Aorta (tissue), 5 donors: ENCODE results near the gene ADRM1. TPM values are rescaled to one million over a fixed set of nuclear protein-coding genes. Genes with fewer than 3 reads are reported as not detected.

Experiments
- ATAC-seq: fragments of 200-7000 bp; cut with Tn5 transposase; one replicate; pipeline ENCODE4 v1.9.1; 2022; ENCODE audit warnings: moderate library complexity; ENCODE audit not compliant: low FRiP score
- DNase-seq, 2 donors: peaks; one replicate each; pipeline ENCODE4 v3.0.0-alpha.2; 2020
- H3K27ac ChIP-seq, 2 donors: one replicate each; pipeline ENCODE4 v1.5.1; 2013; ENCODE audit warnings: low read length in 2 of 2, mild to moderate bottlenecking in 2 of 2, moderate library complexity in 2 of 2, control low read depth in 1 of 2, inconsistent platforms in 1 of 2, low read depth in 1 of 2
- H3K27me3 ChIP-seq, 2 donors: one replicate each; pipeline ENCODE4 v1.6.1; 2013; ENCODE audit warnings: control low read depth in 1 of 2, low read length in 1 of 2, mild to moderate bottlenecking in 1 of 2, moderate library complexity in 1 of 2; ENCODE audit not compliant: insufficient read depth in 2 of 2, control insufficient read depth in 1 of 2
- H3K36me3 ChIP-seq, 2 donors: one replicate each; pipeline ENCODE4 v1.6.1; 2013; ENCODE audit warnings: control low read depth in 1 of 2, low read length in 1 of 2, mild to moderate bottlenecking in 1 of 2; ENCODE audit not compliant: insufficient read depth in 2 of 2, control insufficient read depth in 1 of 2
- H3K4me1 ChIP-seq, 2 donors: one replicate each; pipeline ENCODE4 v1.6.1; 2013; ENCODE audit warnings: low read length in 2 of 2, control low read depth in 1 of 2, mild to moderate bottlenecking in 1 of 2, moderate library complexity in 1 of 2; ENCODE audit not compliant: insufficient read depth in 2 of 2, control insufficient read depth in 1 of 2
- H3K4me3 ChIP-seq, 2 donors: one replicate each; pipeline ENCODE4 v1.5.1; 2013; ENCODE audit warnings: low read length in 2 of 2, control low read depth in 1 of 2, mild to moderate bottlenecking in 1 of 2
- H3K9me3 ChIP-seq: one replicate; pipeline ENCODE4 v1.6.1; 2013; ENCODE audit warnings: mild to moderate bottlenecking, low read length; ENCODE audit not compliant: control insufficient read depth
- WGBS, 2 donors: extraction: QIAGEN DNeasy Blood & Tissue Kit; methylation state at CpG; one replicate each; pipeline ENCODE4 v1.1.7; 2013; 5-methylcytosine and 5-hydroxymethylcytosine counted together
- intact Hi-C, 2 donors: fragments of 100-400 bp; cut with DNase I; formaldehyde crosslinking; loops; one replicate each; pipeline versions ENCODE4 v1.14.2 to v1.15.0; 2022
- polyA plus RNA-seq, 2 donors: library from polyadenylated mRNA; stranded (reverse); fragments of 200-250 nt; gene quantifications; one replicate each; pipeline ENCODE4 v1.2.3, GENCODE V29; 2013
- total RNA-seq, 2 donors: library from RNA; stranded (reverse); fragmentation: NEBNext Ultra II Directional; extraction: Animal tissue kit (Norgen Biotek cat#: 25700); gene quantifications; one replicate each; pipeline ENCODE4 v1.2.1, GENCODE V29; 2021
- donor health status: healthy with polysubstance abuse.
- donor health status: Bipolar disorder and iron deficiency.
- donor health status: DM: no; HTN: no; CAD: no.
- donor health status: DM: no; HTN: no; CAD: no.
- donor health status: DM: yes; HTN: yes; CAD: no.

ADRM1 gene
- total and polyA plus RNA-seq, 4 donors = 41.4 to 80.9 (median 58.9) TPM

DNA sequence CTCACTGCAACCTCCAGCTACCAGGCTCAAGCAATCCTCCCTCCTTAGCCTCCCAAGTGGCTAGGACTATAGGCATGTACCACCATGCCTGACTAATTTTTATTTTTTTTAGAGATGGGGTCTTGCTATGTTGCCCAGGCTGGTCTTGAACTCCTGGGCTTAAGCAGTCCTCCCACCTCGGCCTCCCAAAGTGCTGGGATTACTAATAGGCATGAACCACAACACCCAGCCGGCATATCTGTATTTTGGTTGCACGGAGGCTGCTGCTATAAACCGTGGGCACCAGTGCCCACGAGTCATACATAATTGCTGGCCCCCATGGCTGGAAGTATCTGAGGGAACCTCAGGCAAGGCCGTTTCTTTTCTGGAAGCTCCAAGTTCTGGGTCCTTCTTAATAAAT lies 18.3 kb upstream of the ADRM1 start:
- H3K36me3 ChIP-seq = peaks cover 4 to 20% of the 10 kb centered on the region in 2 donors
- no peak overlapping the region for H3K27ac ChIP-seq
- no peak overlapping the region for H3K4me3 ChIP-seq
- H3K27me3 ChIP-seq = no peaks in the 10 kb centered on the region
- no peak for DNase-seq
- H3K4me1 ChIP-seq = no peaks in the 10 kb centered on the region
- 75 to 78% methylated on average over 6 of the region's 6 CpGs for WGBS, 2 donors
- no peak for ATAC-seq
- intact Hi-C loops = no loop called here
- no peaks in the 10 kb centered on the region for H3K9me3 ChIP-seq

- no peaks in the 10 kb centered on the region for H3K4me1 ChIP-seq
- no peaks in the 10 kb centered on the region for H3K9me3 ChIP-seq
- no peak overlapping the region for H3K4me3 ChIP-seq
- H3K27ac ChIP-seq = no peak overlapping the region
- no peak for ATAC-seq
- H3K36me3 ChIP-seq = peaks cover 4 to 14% of the 10 kb centered on the region in 2 donors
- no peaks in the 10 kb centered on the region for H3K27me3 ChIP-seq
- intact Hi-C loops = no loop called here
- DNase-seq = no peak
- WGBS, 2 donors = 89 to 90% methylated on average over 6 of the region's 6 CpGs
Measured at GRCh38 chr20:62285151-62285550, 17.6 kb upstream of the ADRM1 start.

GRCh38 chr20:62285722-62286121 lies 17.1 kb upstream of the ADRM1 start:
- Histone ChIP-seq H3K4me3 (no peak overlapping the region), H3K36me3 (peaks cover 4 to 14% of the 10 kb centered on the region in 2 donors), H3K27me3 (no peaks in the 10 kb centered on the region), H3K9me3 (no peaks in the 10 kb centered on the region), H3K27ac (no peak overlapping the region), H3K4me1 (no peaks in the 10 kb centered on the region)
- DNase-seq (no peak), ATAC-seq (peak; percentile 58)
- WGBS, 2 donors = 75 to 77% methylated on average over 23 of the region's 23 CpGs
- intact Hi-C loops = no loop called here

DNA sequence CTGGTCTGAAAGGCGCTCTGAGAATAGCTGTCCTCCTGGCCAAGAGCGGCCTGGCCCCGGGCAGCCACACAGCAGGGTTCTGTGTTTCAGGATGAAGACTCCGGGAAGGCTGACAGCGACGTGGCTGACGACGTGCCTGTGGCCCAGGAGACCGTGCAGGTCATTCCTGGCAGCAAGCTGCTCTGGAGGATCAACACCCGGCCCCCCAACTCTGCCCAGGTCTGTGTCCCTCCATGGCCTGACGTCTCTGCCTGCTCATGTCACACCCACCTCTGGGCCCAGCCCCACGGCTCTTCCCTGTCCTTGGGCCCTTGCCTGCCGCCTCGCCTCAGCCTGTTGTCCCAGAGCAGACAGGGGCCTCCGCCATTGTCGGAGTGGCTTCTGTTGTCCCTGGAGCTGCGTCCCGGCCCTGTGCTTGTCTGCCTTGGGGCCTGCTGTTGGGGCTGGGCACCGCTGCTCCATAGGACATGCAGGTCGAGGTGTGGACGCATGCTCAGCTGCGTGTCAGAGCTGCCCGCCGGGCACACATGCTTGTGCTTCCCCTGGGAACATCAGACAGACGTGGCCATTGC lies 16.2 kb upstream of the ADRM1 start:
- Histone ChIP-seq H3K27me3 (no peaks in the 10 kb centered on the region), H3K4me3 (no peak overlapping the region), H3K9me3 (no peaks in the 10 kb centered on the region), H3K36me3 (peaks cover 4 to 13% of the 10 kb centered on the region in 2 donors), H3K27ac (no peak overlapping the region), H3K4me1 (no peaks in the 10 kb centered on the region)
- 87 to 88% methylated on average over 25 of the region's 25 CpGs for WGBS, 2 donors
- DNase-seq (no peak), ATAC-seq (no peak)
- intact Hi-C loops = no loop called here

GRCh38 chr20:62287129-62287528 lies 15.7 kb upstream of the ADRM1 start:
- WGBS, 2 donors = 81 to 89% methylated on average over 6 of the region's 6 CpGs
- DNase-seq (no peak), ATAC-seq (no peak)
- H3K27me3 ChIP-seq = no peaks in the 10 kb centered on the region
- peaks cover 4 to 12% of the 10 kb centered on the region in 2 donors for H3K36me3 ChIP-seq
- H3K4me1 ChIP-seq = no peaks in the 10 kb centered on the region
- no peaks in the 10 kb centered on the region for H3K9me3 ChIP-seq
- H3K4me3 ChIP-seq = no peak overlapping the region
- no peak overlapping the region for H3K27ac ChIP-seq
- intact Hi-C loops = no loop called here

DNA sequence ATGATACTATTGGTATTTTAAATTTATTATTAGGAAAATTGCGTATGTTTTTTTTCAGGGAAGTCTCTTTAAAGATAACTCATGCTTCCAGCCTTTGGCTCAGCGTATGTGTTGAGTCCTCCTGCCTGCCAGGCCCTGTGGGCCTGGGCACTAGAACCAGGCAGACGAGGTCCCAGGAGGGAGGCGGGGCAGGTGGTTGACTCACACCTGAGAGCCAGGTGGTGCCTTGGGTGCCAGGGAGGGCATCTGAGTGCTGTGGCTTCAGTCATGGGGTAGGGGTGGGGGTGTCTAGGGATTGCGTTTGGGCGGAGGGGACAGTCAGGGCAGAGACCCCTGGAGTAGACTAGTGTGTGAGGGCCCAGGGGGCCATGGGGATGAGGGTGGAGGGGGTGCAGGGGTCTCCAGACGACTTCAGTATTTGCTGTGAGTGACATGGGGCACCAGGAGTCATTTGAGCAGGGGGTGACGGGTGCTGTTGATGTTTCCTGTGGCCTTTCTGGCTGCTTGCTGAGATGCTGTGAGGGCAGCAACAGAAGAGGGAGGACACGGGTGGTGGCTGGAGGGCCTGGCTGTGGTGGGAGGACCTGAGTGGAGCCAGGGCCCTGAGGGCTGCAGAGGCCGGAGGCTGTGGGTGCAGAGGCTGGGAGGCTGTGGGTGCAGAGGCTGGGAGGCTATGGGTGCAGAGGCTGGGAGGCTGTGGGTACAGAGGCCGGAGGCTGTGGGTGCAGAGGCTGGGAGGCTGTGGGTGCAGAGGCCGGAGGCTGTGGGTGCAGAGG lies 14.8 kb upstream of the ADRM1 start:
- WGBS, 2 donors = 92% methylated on average over 10 to 12 of the region's 12 CpGs
- Histone ChIP-seq H3K27ac (no peak overlapping the region), H3K27me3 (no peaks in the 10 kb centered on the region), H3K36me3 (peaks cover 4 to 13% of the 10 kb centered on the region in 2 donors), H3K4me3 (no peak overlapping the region), H3K9me3 (no peaks in the 10 kb centered on the region), H3K4me1 (no peaks in the 10 kb centered on the region)
- DNase-seq (no peak), ATAC-seq (no peak)
- intact Hi-C loops = no loop called here

GRCh38 chr20:62288535-62289105 lies 14.2 kb upstream of the ADRM1 start:
- 85 to 87% methylated on average over 15 of the region's 15 CpGs for WGBS, 2 donors
- H3K4me1 ChIP-seq = no peaks in the 10 kb centered on the region
- DNase-seq = no peak
- intact Hi-C loops = no loop called here
- H3K36me3 ChIP-seq = peaks cover 0 to 12% of the 10 kb centered on the region in 2 donors
- no peaks in the 10 kb centered on the region for H3K27me3 ChIP-seq
- no peak overlapping the region for H3K4me3 ChIP-seq
- ATAC-seq = no peak
- H3K27ac ChIP-seq = no peak overlapping the region
- no peaks in the 10 kb centered on the region for H3K9me3 ChIP-seq

GRCh38 chr20:62289131-62289530 lies 13.7 kb upstream of the ADRM1 start:
- no peaks in the 10 kb centered on the region for H3K4me1 ChIP-seq
- H3K27me3 ChIP-seq = no peaks in the 10 kb centered on the region
- intact Hi-C loops = no loop called here
- peaks cover 0 to 12% of the 10 kb centered on the region in 2 donors for H3K36me3 ChIP-seq
- no peak for ATAC-seq
- no peaks in the 10 kb centered on the region for H3K9me3 ChIP-seq
- DNase-seq = no peak
- WGBS, 2 donors = 79 to 83% methylated on average over 14 of the region's 14 CpGs
- H3K4me3 ChIP-seq = no peak overlapping the region
- no peak overlapping the region for H3K27ac ChIP-seq

DNA sequence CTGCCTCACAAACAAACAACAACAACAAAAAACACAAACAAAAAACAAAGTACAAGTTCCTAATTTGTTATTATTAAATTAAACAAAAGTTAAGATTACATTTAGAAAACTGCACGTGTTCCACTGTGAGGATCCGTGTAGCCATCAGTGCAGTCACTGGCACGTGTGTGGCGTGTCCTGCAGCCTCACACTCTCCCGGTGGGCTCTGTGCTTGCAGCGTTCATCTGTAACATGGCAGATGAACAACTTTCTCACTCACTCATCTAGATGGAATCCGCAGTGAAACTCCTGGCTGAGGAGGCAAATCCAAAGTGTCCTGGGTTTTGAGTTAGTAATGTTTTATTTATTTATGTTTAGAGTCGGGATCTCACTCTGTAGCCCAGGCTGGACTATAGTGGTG lies 12.9 kb upstream of the ADRM1 start:
- Histone ChIP-seq H3K4me1 (no peaks in the 10 kb centered on the region), H3K27ac (no peak overlapping the region), H3K9me3 (no peaks in the 10 kb centered on the region), H3K27me3 (no peaks in the 10 kb centered on the region), H3K4me3 (no peak overlapping the region), H3K36me3 (peaks cover 0 to 13% of the 10 kb centered on the region in 2 donors)
- DNase-seq (no peak), ATAC-seq (no peak)
- 86% methylated on average over 8 of the region's 8 CpGs for WGBS, 2 donors
- intact Hi-C loops = no loop called here
